H1 (cell line): ENCODE results near the gene DDIAS. TPM values are rescaled to one million over a fixed set of nuclear protein-coding genes. Genes with fewer than 3 reads are reported as not detected.

Source experiments
- CTCF ChIA-PET: fragments of 300-600 bp; sonication (Branson Sonifier 250); formaldehyde crosslinking; loops from one replicate; lab custom pipeline; 2021; ENCODE audit not compliant: partially characterized antibody; lab: Charles Lee
- POLR2A ChIA-PET: fragments of 300-600 bp; sonication (Branson Sonifier 250); formaldehyde crosslinking; loops from one replicate; lab custom pipeline; 2021; ENCODE audit warnings: inconsistent platforms; ENCODE audit not compliant: partially characterized antibody; lab: Charles Lee
- DNase-seq, 2 experiments: peaks; one replicate each; pipeline versions ENCODE4 v3.0.0 to v3.0.0-alpha.2; 2010 to 2022; ENCODE audit warnings: low spot score in 2 of 2, low read depth in 1 of 2, mixed read lengths in 1 of 2
- FAIRE-seq: peaks from 2 replicates; lab custom pipeline; 2011; peaks lifted over from hg19 to GRCh38; lab: Jason Lieb, UNC
- H2AFZ ChIP-seq: 2 replicates; pipeline ENCODE4 v1.8.1; 2012; ENCODE audit warnings: low read length, inconsistent platforms
- H2AK5ac ChIP-seq: 2 replicates; pipeline ENCODE4 v1.6.1; 2013; ENCODE audit warnings: low read depth, low read length
- H2BK120ac ChIP-seq: replicated peaks from 2 replicates; pipeline ENCODE3; 2013; ENCODE audit warnings: low read depth, low read length, inconsistent platforms
- H2BK12ac ChIP-seq: 2 replicates; pipeline ENCODE4 v1.6.1; 2013; ENCODE audit warnings: low read depth, low read length
- H2BK15ac ChIP-seq: 2 replicates; pipeline ENCODE4 v1.6.1; 2013; ENCODE audit warnings: low read length
- H2BK20ac ChIP-seq: 2 replicates; pipeline ENCODE4 v1.6.1; 2013; ENCODE audit warnings: low read length
- H2BK5ac ChIP-seq: 2 replicates; pipeline ENCODE4 v1.6.1; 2013; ENCODE audit warnings: low read depth, low read length
- H3K14ac ChIP-seq: 2 replicates; pipeline ENCODE4 v1.6.1; 2013; ENCODE audit warnings: inconsistent platforms; ENCODE audit not compliant: insufficient read length
- H3K18ac ChIP-seq: 2 replicates; pipeline ENCODE4 v1.6.1; 2013; ENCODE audit warnings: low read length; ENCODE audit errors: extremely low read depth
- H3K23ac ChIP-seq: 2 replicates; pipeline ENCODE4 v1.6.1; 2013; ENCODE audit warnings: inconsistent platforms; ENCODE audit not compliant: insufficient read length
- H3K23me2 ChIP-seq: 2 replicates; pipeline ENCODE4 v1.6.1; 2013; ENCODE audit warnings: low read depth, low read length
- H3K27ac ChIP-seq: 2 replicates; pipeline ENCODE4 v1.6.1; 2011; ENCODE audit warnings: low read depth, low read length, inconsistent platforms
- H3K27me3 ChIP-seq, 4 experiments: replicated peaks in 1 of 4; 1 replicate in 1 of 4; 2 replicates in 3 of 4; pipeline versions ENCODE4 v1.6.1 to v1.8.1; 2011 to 2013; ENCODE audit warnings: low read length in 3 of 4, mild to moderate bottlenecking in 3 of 4, inconsistent platforms in 2 of 4, mixed read lengths in 2 of 4, moderate library complexity in 1 of 4; ENCODE audit not compliant: control insufficient read depth in 3 of 4, insufficient read depth in 3 of 4; ENCODE audit errors: extremely low read depth in 1 of 4
- H3K36me3 ChIP-seq, 4 experiments: 2 replicates each; pipeline versions ENCODE4 v1.6.1 to v1.8.1; 2011 to 2013; ENCODE audit warnings: mild to moderate bottlenecking in 4 of 4, low read length in 3 of 4, moderate library complexity in 2 of 4, control low read depth in 1 of 4, inconsistent platforms in 1 of 4; ENCODE audit not compliant: insufficient read depth in 4 of 4, control insufficient read depth in 2 of 4
- H3K4ac ChIP-seq: replicated peaks from 2 replicates; pipeline ENCODE3; 2013; ENCODE audit warnings: low read length, low read depth, mixed read lengths, inconsistent platforms; ENCODE audit not compliant: insufficient read length
- H3K4me1 ChIP-seq, 4 experiments: replicated peaks in 1 of 4; 1 replicate in 1 of 4; 2 replicates in 3 of 4; pipeline versions ENCODE4 v1.6.1 to v1.8.1; 2011 to 2013; ENCODE audit warnings: low read length in 3 of 4, inconsistent platforms in 2 of 4, mixed read lengths in 1 of 4; ENCODE audit not compliant: insufficient read depth in 4 of 4, control insufficient read depth in 3 of 4
- H3K4me2 ChIP-seq, 2 experiments: 2 replicates each; pipeline versions ENCODE4 v1.6.1 to v1.8.1; 2011 to 2013; ENCODE audit warnings: low read depth in 2 of 2, low read length in 2 of 2, control low read depth in 1 of 2, inconsistent platforms in 1 of 2, mild to moderate bottlenecking in 1 of 2; ENCODE audit not compliant: insufficient read depth in 1 of 2
- H3K4me3 ChIP-seq, 4 experiments: fragments of 200-600, 300-600 bp in 1 of 4; sonication (generic), shearing (Covaris generic), sonication (Bioruptor Twin) in 1 of 4; 2 replicates each; pipeline versions ENCODE4 v1.5.1 to v1.8.1; 2011 to 2016; ENCODE audit warnings: low read length in 4 of 4, low read depth in 3 of 4, control low read depth in 2 of 4, inconsistent platforms in 2 of 4, mild to moderate bottlenecking in 2 of 4, mixed read lengths in 1 of 4, moderate library complexity in 1 of 4; ENCODE audit not compliant: insufficient read depth in 2 of 4; ENCODE audit errors: extremely low read depth in 1 of 4
- H3K56ac ChIP-seq: replicated peaks from 2 replicates; pipeline ENCODE3; 2013; ENCODE audit warnings: low read depth, mild to moderate bottlenecking, mixed read lengths, low read length, inconsistent platforms; ENCODE audit not compliant: insufficient read length
- H3K79me1 ChIP-seq: 2 replicates; pipeline ENCODE4 v1.6.1; 2013; ENCODE audit warnings: low read depth, low read length, control low read depth
- H3K79me2 ChIP-seq, 2 experiments: 2 replicates each; pipeline versions ENCODE4 v1.6.1 to v1.8.1; 2012 to 2013; ENCODE audit warnings: low read length in 2 of 2, mild to moderate bottlenecking in 2 of 2, inconsistent platforms in 1 of 2; ENCODE audit not compliant: insufficient read depth in 2 of 2, control insufficient read depth in 1 of 2
- H3K9ac ChIP-seq, 4 experiments: replicated peaks in 1 of 4; 1 replicate in 1 of 4; 2 replicates in 3 of 4; pipeline versions ENCODE4 v1.6.1 to v1.8.1; 2011 to 2013; ENCODE audit warnings: low read depth in 3 of 4, low read length in 3 of 4, control low read depth in 2 of 4, mild to moderate bottlenecking in 2 of 4, moderate library complexity in 2 of 4, inconsistent platforms in 1 of 4; ENCODE audit errors: extremely low read depth in 1 of 4
- H3K9me3 ChIP-seq, 2 experiments: 2 replicates each; pipeline versions ENCODE4 v1.6.1 to v1.8.1; 2012 to 2013; ENCODE audit warnings: mild to moderate bottlenecking in 2 of 2, moderate library complexity in 2 of 2, control low read depth in 1 of 2, inconsistent platforms in 1 of 2, low read depth in 1 of 2, low read length in 1 of 2, mixed read lengths in 1 of 2; ENCODE audit not compliant: insufficient read depth in 2 of 2
- H4K20me1 ChIP-seq, 2 experiments: replicated peaks in 1 of 2; 2 replicates each; pipeline versions ENCODE3 to v1.8.1; 2011 to 2013; ENCODE audit warnings: inconsistent platforms in 2 of 2, low read length in 2 of 2, mild to moderate bottlenecking in 1 of 2; ENCODE audit not compliant: insufficient read depth in 2 of 2, control insufficient read depth in 1 of 2
- H4K5ac ChIP-seq: 2 replicates; pipeline ENCODE4 v1.6.1; 2013; ENCODE audit warnings: low read length, low read depth, mixed read lengths, inconsistent platforms; ENCODE audit not compliant: insufficient read length
- H4K8ac ChIP-seq: 2 replicates; pipeline ENCODE4 v1.8.0; 2013; ENCODE audit warnings: mild to moderate bottlenecking, moderate library complexity, low read length, inconsistent platforms; ENCODE audit not compliant: insufficient read depth; ENCODE audit errors: extremely low read depth
- H4K91ac ChIP-seq: replicated peaks from 2 replicates; pipeline ENCODE3; 2013; ENCODE audit warnings: low read length, mixed read lengths, inconsistent platforms; ENCODE audit not compliant: insufficient read length
- BRCA1 ChIP-seq: IDR thresholded peaks from 2 replicates; pipeline ENCODE4 v1.6.1; 2012; ENCODE audit warnings: low read depth, low read length, improper control_type of control experiment
- CBX8 ChIP-seq: fragments of 300-800, 300-1000 bp; sonication (generic); IDR thresholded peaks from 2 replicates; pipeline ENCODE4 v1.7.1; 2016; ENCODE audit warnings: low read depth, low read length, borderline replicate concordance
- CHD2 ChIP-seq: IDR thresholded peaks from 2 replicates; pipeline ENCODE4 v1.6.1; 2012; ENCODE audit warnings: low read length, improper control_type of control experiment
- CREB1 ChIP-seq: IDR thresholded peaks from 2 replicates; pipeline ENCODE4 v1.6.1; 2012; ENCODE audit warnings: inconsistent platforms
- EP300 ChIP-seq, 2 experiments: IDR thresholded peaks; 1 replicate in 1 of 2; 2 replicates in 1 of 2; pipeline ENCODE4 v1.6.1; 2011 to 2012; ENCODE audit warnings: low read depth in 2 of 2, low read length in 2 of 2, mild to moderate bottlenecking in 2 of 2, borderline replicate concordance in 1 of 2, inconsistent platforms in 1 of 2, moderate library complexity in 1 of 2
- FOSL1 ChIP-seq: IDR thresholded peaks from 2 replicates; pipeline ENCODE4 v1.6.1; 2011; ENCODE audit warnings: mild to moderate bottlenecking, low read depth, low read length, moderate library complexity; ENCODE audit not compliant: insufficient read depth
- GABPA ChIP-seq: IDR thresholded peaks from 2 replicates; pipeline ENCODE4 v1.6.1; 2011; ENCODE audit warnings: mild to moderate bottlenecking, low read length, moderate library complexity, borderline replicate concordance; ENCODE audit not compliant: insufficient read depth
- HDAC6 ChIP-seq: IDR thresholded peaks from one replicate; pipeline ENCODE4 v1.7.1; 2012; ENCODE audit warnings: low read depth, mild to moderate bottlenecking, inconsistent platforms, low read length, moderate library complexity
- POU5F1 ChIP-seq: IDR thresholded peaks from 2 replicates; pipeline ENCODE4 v1.6.1; 2011; ENCODE audit warnings: low read depth, mild to moderate bottlenecking, low read length, moderate library complexity
- RBBP5 ChIP-seq: IDR thresholded peaks from 2 replicates; pipeline ENCODE4 v1.7.1; 2012; ENCODE audit warnings: low read depth, mild to moderate bottlenecking, inconsistent platforms, low read length, moderate library complexity, borderline replicate concordance
- SIN3A ChIP-seq, 2 experiments: IDR thresholded peaks in 1 of 2; conservative IDR thresholded peaks in 1 of 2; 2 replicates each; pipeline ENCODE4 v1.6.1; 2011 to 2012; ENCODE audit warnings: low read length in 2 of 2, improper control_type of control experiment in 1 of 2, low read depth in 1 of 2, mild to moderate bottlenecking in 1 of 2
- TAF7 ChIP-seq: optimal IDR thresholded peaks from 2 replicates; pipeline ENCODE3; 2011; ENCODE audit warnings: low read depth, mild to moderate bottlenecking, inconsistent platforms, low read length, moderate library complexity, borderline replicate concordance
- TCF12 ChIP-seq: IDR thresholded peaks from 2 replicates; pipeline ENCODE4 v1.6.1; 2011; ENCODE audit warnings: low read depth, mild to moderate bottlenecking, low read length
- WGBS, 2 experiments: shearing (Covaris generic) in 1 of 2; methylation state at CpG; one replicate each; pipeline versions ENCODE4 v1.1.6 to v1.1.7; 2013 to 2015; ENCODE audit warnings: low lambda C conversion rate in 2 of 2, mixed read lengths in 2 of 2, inconsistent platforms in 1 of 2, low coverage in 1 of 2, missing lambda C conversion rate in 1 of 2; ENCODE audit not compliant: insufficient replicate concordance in 2 of 2, insufficient coverage in 1 of 2, insufficient read length in 1 of 2; ENCODE audit errors: extremely low coverage in 1 of 2, missing lambda C conversion rate in 1 of 2; 5-methylcytosine and 5-hydroxymethylcytosine counted together
- polyA plus RNA-seq, 7 experiments: library from polyadenylated mRNA; depleted of rRNA in 3 of 7; stranded (reverse) in 5 of 7; unstranded in 2 of 7; fragments of >200 nt in 5 of 7; fragments of 200-250 nt in 2 of 7; gene quantifications; 1 replicate in 5 of 7; 2 replicates in 1 of 7; 4 replicates in 1 of 7; pipeline versions ENCODE4 v1.2.1 to v1.2.3, GENCODE V29; 2011 to 2013; ENCODE audit warnings: missing spikeins in 2 of 7, mixed read lengths in 2 of 7
- total RNA-seq: library from RNA; stranded (reverse); fragmentation: NEBNext Ultra II Directional; extraction: Animal tissue kit (Norgen Biotek cat#: 25700); gene quantifications from 2 replicates; pipeline ENCODE4 v1.2.1, GENCODE V29; 2021

Gene DDIAS
- total and polyA plus RNA-seq, 2 of the 8 experiments (the other 6 are each of a cell fraction or from before 2014, with no cell fraction given) = 11.6 to 25.7 TPM

DNA sequence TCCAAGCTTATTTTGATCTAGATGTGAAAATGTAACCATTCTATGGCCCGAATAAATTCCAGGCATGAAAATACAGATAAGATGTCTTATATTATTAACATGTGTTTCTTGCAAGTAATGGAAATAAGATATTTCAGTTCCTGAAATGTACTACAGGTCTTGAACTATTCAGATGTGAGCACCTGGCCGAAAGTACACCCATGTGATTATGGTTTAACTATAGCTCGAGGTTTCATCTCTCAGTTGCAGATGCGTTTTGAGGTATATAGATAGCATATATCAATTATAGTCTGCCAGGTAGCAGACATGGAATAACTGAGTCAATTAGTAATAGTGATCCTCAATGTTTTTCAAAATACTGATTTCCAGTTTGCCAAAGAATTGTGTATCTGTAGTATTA is 68.3 kb downstream of the DDIAS start:
- no peak for FAIRE-seq
- no peak overlapping the region for H3K27ac ChIP-seq
- POLR2A ChIA-PET = no interaction called here
- H4K91ac ChIP-seq = no peak overlapping the region
- no peak overlapping the region for H2BK20ac ChIP-seq
- CTCF ChIA-PET = interaction anchor here (0.6 to 1.2 kb wide), 2 partner anchors 8 to 210 kb away, joined by 3 to 5 read pairs; no protein-coding TSS in a partner anchor
- no peaks in the 10 kb centered on the region for H3K27me3 ChIP-seq
- no peaks in the 10 kb centered on the region for H3K79me2 ChIP-seq
- H4K20me1 ChIP-seq = no peaks in the 10 kb centered on the region
- H3K23ac ChIP-seq = no peak overlapping the region
- no peak overlapping the region for H2BK15ac ChIP-seq
- H3K9me3 ChIP-seq = no peaks in the 10 kb centered on the region; a peak in 1 of 4 replicates
- no peak overlapping the region for H3K4ac ChIP-seq
- H4K8ac ChIP-seq = no peak overlapping the region
- no peak overlapping the region for H2AK5ac ChIP-seq
- no peaks in the 10 kb centered on the region for H3K36me3 ChIP-seq
- H3K4me1 ChIP-seq = no peaks in the 10 kb centered on the region
- no peak overlapping the region for H2BK120ac ChIP-seq
- H3K9ac ChIP-seq = no peak overlapping the region
- no peak overlapping the region for H4K5ac ChIP-seq
- H2BK12ac ChIP-seq = no peak overlapping the region
- WGBS, 2 experiments = 85% methylated on average over 4 of the region's 4 CpGs; no CpG with 5 or more reads in 1 of the 2 experiments
- H3K23me2 ChIP-seq = no peaks in the 10 kb centered on the region
- H3K56ac ChIP-seq = no peak overlapping the region
- no peak overlapping the region for H3K4me3 ChIP-seq
- no peak overlapping the region for H2BK5ac ChIP-seq
- H2AFZ ChIP-seq = no peak overlapping the region
- no peak for DNase-seq
- no peaks in the 10 kb centered on the region for H3K79me1 ChIP-seq
- no peak overlapping the region for H3K4me2 ChIP-seq
- no peak overlapping the region for H3K18ac ChIP-seq
- H3K14ac ChIP-seq = no peak overlapping the region
- TF ChIP-seq POU5F1 (no peak), HDAC6 (no peak), CHD2 (no peak), SIN3A (conservative IDR thresholded peaks at IDR 0.05 in 1 of 2, IDR thresholded peaks at IDR 0.05 in 1 of 2; ENCODE audit: low read depth in 1 of 2, low read length in 2 of 2) (no peak), TAF7 (no peak), EP300 (IDR thresholded peaks at IDR 0.05; ENCODE audit: borderline replicate concordance in 1 of 2, low read depth in 2 of 2, low read length in 2 of 2) (no peak), RBBP5 (no peak), BRCA1 (no peak), CBX8 (no peak), FOSL1 (no peak), GABPA (no peak), CREB1 (no peak), TCF12 (no peak)
